GM12875 (cell line): ENCODE results near the gene BLVRB.
"Not testable (repeated sequence)": the region's sequence is repeated elsewhere in the genome, so short reads cannot be mapped to it uniquely, and the experiment has no call there.

Experiments used
- H3K4me3 ChIP-seq: one replicate; pipeline ENCODE4 v1.5.1; 2011; ENCODE audit warnings: low read depth, low read length, control low read depth
- CTCF ChIP-seq: IDR thresholded peaks from 2 replicates; pipeline ENCODE4 v1.5.1; 2011; ENCODE audit warnings: low read depth, mild to moderate bottlenecking, control low read depth, inconsistent platforms, low read length, moderate library complexity, borderline replicate concordance; ENCODE audit not compliant: insufficient read depth

Gene BLVRB

DNA sequence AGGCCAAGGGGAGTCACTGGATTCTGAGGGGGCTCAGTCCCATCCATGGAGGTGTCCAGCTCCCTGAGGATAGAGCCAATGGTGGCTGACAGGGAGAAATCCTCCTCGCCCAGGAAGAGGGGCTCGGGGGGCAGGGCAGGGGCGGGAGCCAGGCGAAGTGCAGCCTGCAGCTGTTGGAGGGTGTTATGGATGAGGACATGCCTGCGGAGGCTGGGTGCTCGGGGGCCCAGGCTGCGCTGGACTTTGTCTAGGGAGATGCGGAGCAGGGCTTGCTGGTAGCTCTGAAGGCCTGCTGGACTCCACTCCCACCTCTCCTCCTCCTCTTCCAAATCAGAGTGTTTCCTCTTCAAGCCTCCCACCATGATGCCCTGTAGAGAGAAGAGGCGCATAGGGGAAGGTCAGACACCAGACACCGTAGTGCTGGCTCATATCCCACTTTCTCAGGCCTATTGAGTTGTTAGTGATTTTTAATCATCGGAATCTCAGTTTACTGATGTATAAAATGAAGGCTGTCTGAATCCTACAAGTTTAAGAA, 23.8 kb downstream of the BLVRB start:
- H3K4me3 ChIP-seq = no peak overlapping the region

GRCh38 chr19:40438284-40438683, 27.3 kb downstream of the BLVRB start:
- no peak overlapping the region for H3K4me3 ChIP-seq
- no peak for TF ChIP-seq CTCF

More for the DNA sequence above, 23.8 kb downstream of the BLVRB start:
- TF ChIP-seq CTCF = no peak

- no peak for TF ChIP-seq CTCF
- peak overlapping the region; percentile 49 for H3K4me3 ChIP-seq
These were observed 31.9 kb downstream of the BLVRB start for GRCh38 chr19:40433391-40434216.

DNA sequence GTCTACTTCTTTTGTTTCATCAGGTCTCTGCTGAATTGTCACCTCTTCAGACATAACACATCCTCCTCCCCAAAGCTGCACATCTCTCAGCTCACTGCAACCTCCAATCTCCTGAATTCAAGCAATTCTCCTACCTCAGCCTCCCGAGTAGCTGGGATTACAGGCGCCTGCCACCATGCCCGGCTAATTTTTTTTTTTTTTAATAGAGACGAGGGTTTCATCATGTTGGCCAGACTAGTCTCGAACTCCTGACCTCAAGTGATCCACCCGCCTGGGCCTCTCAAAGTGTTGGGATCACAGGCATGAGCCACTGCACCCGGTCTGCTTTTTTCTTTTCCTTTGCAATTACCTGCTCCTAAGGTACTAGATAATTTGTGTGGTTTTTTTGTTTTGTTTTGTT, 32.8 kb downstream of the BLVRB start:
- not testable (repeated sequence) for H3K4me3 ChIP-seq

DNA sequence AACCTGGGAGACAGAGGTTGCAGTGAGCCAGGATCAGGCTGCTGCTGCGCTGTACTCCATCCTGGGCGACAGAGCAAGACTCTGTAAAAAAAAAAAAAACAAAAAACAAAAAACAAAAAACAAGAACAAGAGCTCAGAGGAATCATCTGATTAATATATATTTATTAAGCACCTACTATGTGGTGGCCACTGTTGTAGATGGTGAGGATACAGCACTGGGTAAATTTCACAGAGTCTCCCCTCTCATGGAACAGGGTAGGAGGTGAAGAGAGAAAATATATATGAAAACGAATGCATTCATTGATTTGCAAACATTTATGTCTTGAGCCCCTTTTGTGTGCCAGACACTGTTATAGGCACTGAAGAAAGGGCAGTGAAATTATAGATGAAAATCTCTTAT, 33.8 kb downstream of the BLVRB start:
- no peak overlapping the region for H3K4me3 ChIP-seq
- TF ChIP-seq CTCF = no peak

- not testable (repeated sequence) for H3K4me3 ChIP-seq
These were observed 35.3 kb downstream of the BLVRB start for GRCh38 chr19:40430242-40430641.

DNA sequence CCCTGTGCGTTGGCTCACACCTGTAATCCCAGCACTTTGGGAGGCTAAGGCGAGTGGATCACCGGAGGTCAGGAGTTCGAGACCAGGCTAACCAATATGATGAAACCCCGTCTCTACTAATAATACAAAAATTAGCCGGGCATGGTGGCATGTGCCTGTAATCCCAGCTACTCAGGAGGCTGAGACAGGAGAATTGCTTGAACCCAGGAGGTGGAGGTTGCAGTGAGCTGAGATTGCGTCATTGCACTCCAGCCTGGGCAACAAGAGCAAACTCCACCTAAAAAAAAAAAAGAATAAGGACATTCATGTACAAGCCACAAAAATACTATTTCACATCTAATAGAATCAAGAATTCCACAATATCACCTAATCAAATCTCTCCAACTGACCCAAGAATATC, 37.3 kb downstream of the BLVRB start:
- not testable (repeated sequence) for H3K4me3 ChIP-seq

DNA sequence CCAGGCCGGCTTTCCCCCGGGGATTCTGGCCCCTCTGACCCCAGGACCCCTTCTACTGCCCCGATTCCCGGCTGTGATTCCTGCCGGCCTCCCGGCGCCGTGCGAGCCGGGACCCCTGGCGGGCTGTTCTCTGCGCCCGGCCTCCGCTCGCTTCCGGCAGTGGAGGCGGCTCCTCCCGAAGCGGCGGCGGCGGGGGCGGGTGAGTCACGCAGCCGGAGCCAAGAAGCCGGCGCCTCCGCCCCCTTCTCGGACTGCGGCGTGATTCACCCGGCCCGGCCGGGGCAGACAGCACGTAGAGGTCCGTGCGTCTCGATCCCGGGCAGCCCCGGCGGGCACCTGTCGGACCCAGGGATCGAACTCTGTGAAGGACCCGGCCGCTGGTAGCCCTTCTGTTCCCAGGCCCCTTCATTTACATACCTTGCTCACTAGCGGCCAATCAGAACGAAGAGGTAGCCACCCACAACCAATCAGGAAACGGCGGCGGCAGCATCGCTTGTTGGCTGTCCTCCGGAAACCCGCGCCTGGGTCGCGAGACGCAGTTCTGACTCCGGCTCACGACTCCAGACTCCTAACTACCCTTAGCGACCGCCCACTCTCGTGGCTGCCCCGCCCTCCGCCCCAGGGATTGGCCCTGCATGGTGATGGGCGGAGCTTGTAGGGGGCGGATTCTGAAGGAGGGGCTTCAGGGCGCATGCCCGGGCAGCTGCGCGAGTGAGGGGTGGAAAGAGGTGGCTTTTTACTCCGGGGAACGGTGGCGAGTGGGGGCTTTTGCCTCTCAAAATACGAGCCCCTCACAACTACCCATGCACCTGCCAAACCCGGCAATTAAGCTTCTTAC, 39.9 kb downstream of the BLVRB start, which contains the start of gene SERTAD1:
SERTAD1 (minus strand) TSS at position 543 of the 838 bp plus-strand sequence. CDS start 2,446 bp downstream, outside the sequence.
- peak within 1 kb of the TSS; percentile 88 for H3K4me3 ChIP-seq
- TF ChIP-seq CTCF = peak; percentile 85
